ENCODE results near the gene COPZ1. TPM values are rescaled to one million over a fixed set of nuclear protein-coding genes. Genes with fewer than 3 reads are reported as not detected.

Gene COPZ1
- total RNA-seq, 2 donors from 2014 or later, result 83.1 to 192 TPM

DNA sequence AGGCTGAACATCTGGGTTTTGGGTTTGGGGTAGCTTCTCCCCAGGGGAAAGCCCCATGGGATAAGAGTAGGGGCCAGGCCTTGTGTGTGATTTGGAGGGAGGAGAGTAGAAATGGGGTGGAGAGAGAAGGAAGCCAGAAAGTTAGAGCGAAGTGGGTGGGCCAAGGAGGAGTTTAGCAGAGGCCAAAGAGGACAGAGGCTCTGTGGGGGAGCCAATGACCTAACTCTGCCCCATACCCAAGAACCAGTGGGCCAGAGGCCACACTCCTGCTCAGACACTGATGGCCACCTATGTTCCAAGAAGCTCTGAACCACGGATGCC, 50.3 kb downstream of the COPZ1 start:
- WGBS, result 88% methylated on average over 2 of the region's 2 CpGs
- no peak for DNase-seq (ENCODE audit: low spot score)
- H3K4me3 ChIP-seq, result no peak overlapping the region
- no peaks in the 10 kb centered on the region for H3K9me3 ChIP-seq
- H3K4me1 ChIP-seq (replicated peaks), result peaks cover 4% of the 10 kb centered on the region
- intact Hi-C loops (cut with DNase I), result no loop called here
- no peaks in the 10 kb centered on the region for H3K27me3 ChIP-seq (replicated peaks; ENCODE audit: insufficient read depth)
- H3K27ac ChIP-seq, result no peak overlapping the region
- no peak for TF ChIP-seq POLR2A (IDR thresholded peaks at IDR 0.05)
- TF ChIP-seq POLR2AphosphoS5 (IDR thresholded peaks at IDR 0.05), result no peak
- no peak for TF ChIP-seq CTCF (IDR thresholded peaks at IDR 0.05)
- H3K36me3 ChIP-seq, result no peaks in the 10 kb centered on the region

GRCh38 chr12:54376596-54376995, 51.7 kb downstream of the COPZ1 start:
- H3K27me3 ChIP-seq (replicated peaks; ENCODE audit: insufficient read depth), result no peaks in the 10 kb centered on the region
- TF ChIP-seq POLR2A (IDR thresholded peaks at IDR 0.05) (no peak), POLR2AphosphoS5 (IDR thresholded peaks at IDR 0.05) (no peak), CTCF (IDR thresholded peaks at IDR 0.05) (no peak)
- no peaks in the 10 kb centered on the region for H3K9me3 ChIP-seq
- 77% methylated on average over 4 of the region's 4 CpGs for WGBS
- peaks cover 4% of the 10 kb centered on the region for H3K4me1 ChIP-seq (replicated peaks)
- no peak for DNase-seq (ENCODE audit: low spot score)
- H3K36me3 ChIP-seq, result no peaks in the 10 kb centered on the region
- no peak overlapping the region for H3K27ac ChIP-seq
- intact Hi-C loops (cut with DNase I), result no loop called here
- H3K4me3 ChIP-seq, result no peak overlapping the region

- intact Hi-C loops (cut with DNase I), result no loop called here
- WGBS, result 71% methylated on average over 2 of the region's 2 CpGs
These were observed 52.1 kb downstream of the COPZ1 start for GRCh38 chr12:54377007-54377406.

GRCh38 chr12:54377797-54378515, 53.0 kb downstream of the COPZ1 start:
- DNase-seq (ENCODE audit: low spot score), result no peak
- Histone ChIP-seq H3K9me3 (no peaks in the 10 kb centered on the region), H3K27ac (peak overlapping the region in 1 of 2 donors; percentile 17), H3K36me3 (no peaks in the 10 kb centered on the region), H3K27me3 (replicated peaks; ENCODE audit: insufficient read depth) (no peaks in the 10 kb centered on the region), H3K4me1 (replicated peaks) (peaks cover 4% of the 10 kb centered on the region), H3K4me3 (no peak overlapping the region)
- WGBS, result 87% methylated on average over 6 of the region's 6 CpGs
- no peak for TF ChIP-seq POLR2AphosphoS5 (IDR thresholded peaks at IDR 0.05)
- intact Hi-C loops (cut with DNase I), result no loop called here

More at GRCh38 chr12:54377007-54377406, 52.1 kb downstream of the COPZ1 start:
- Histone ChIP-seq H3K4me1 (replicated peaks) (peaks cover 4% of the 10 kb centered on the region), H3K4me3 (no peak overlapping the region), H3K9me3 (no peaks in the 10 kb centered on the region), H3K27me3 (replicated peaks; ENCODE audit: insufficient read depth) (no peaks in the 10 kb centered on the region), H3K27ac (no peak overlapping the region), H3K36me3 (no peaks in the 10 kb centered on the region)
- no peak for DNase-seq (ENCODE audit: low spot score)
- TF ChIP-seq POLR2A (IDR thresholded peaks at IDR 0.05) (no peak), CTCF (IDR thresholded peaks at IDR 0.05) (no peak), POLR2AphosphoS5 (IDR thresholded peaks at IDR 0.05) (no peak)

DNA sequence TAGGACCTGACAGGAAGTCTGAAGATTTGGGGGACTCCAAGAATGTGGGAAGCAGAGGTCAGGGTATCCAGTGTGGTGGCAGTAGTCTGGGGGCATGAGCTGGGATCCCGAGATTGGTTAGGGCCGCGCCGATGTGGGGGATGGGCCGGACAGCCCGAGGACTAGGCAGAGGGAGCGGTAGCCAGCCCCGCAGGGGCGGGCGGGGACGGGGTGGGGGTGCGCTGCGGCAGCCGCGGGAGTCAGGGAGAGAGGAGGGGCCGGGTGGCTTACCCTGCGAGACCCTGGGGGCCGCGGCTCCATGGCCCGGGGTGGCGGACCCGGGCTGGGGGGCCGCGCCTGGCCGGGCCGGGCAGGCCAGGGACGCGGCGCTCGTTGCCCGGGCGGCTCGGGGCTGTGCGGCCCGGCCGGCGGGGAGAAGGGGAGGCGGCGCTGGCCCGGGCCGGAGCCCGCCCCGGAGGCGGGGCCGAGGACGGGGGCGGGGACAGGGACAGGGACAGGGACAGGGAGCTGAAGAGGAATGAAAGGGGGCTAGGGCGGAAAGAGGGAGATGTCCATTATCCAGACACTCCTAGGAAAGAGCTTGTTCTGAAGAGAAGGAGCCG, 54.0 kb downstream of the COPZ1 start:
- Histone ChIP-seq H3K9me3 (no peaks in the 10 kb centered on the region), H3K36me3 (no peaks in the 10 kb centered on the region), H3K4me3 (peak overlapping the region; percentile 31 to 44), H3K27me3 (replicated peaks; ENCODE audit: insufficient read depth) (no peaks in the 10 kb centered on the region), H3K4me1 (replicated peaks) (peaks cover 4% of the 10 kb centered on the region), H3K27ac (peak overlapping the region; percentile 50 to 75)
- 6% methylated on average over 42 of the region's 49 CpGs for WGBS
- no peak for TF ChIP-seq POLR2AphosphoS5 (IDR thresholded peaks at IDR 0.05)
- TF ChIP-seq CTCF (IDR thresholded peaks at IDR 0.05), result no peak
- no peak for TF ChIP-seq POLR2A (IDR thresholded peaks at IDR 0.05)
- intact Hi-C loops (cut with DNase I), result no loop called here
- DNase-seq (ENCODE audit: low spot score), result no peak

Data from prostate gland (tissue), 2 donors.